ENCODE measurements around the gene ADORA1. TPM values are rescaled to one million over a fixed set of nuclear protein-coding genes. Genes with fewer than 3 reads are reported as not detected.

The ADORA1 gene
- total and polyA plus RNA-seq, 4 donors = 0.71 to 2.5 TPM; not detected in 2

Other genes with a start within 250 kb of the ADORA1 start
- gene RABIF, start 238.6 kb upstream of the ADORA1 start, total RNA-seq = 1 to 10 TPM; 7.3 to 7.5 TPM
- gene RABIF, start 238.6 kb upstream of the ADORA1 start, polyA plus RNA-seq = 1 to 10 TPM; 4.0 to 5.9 TPM
- gene KLHL12, start 200.5 kb upstream of the ADORA1 start, total RNA-seq = 10 to 100 TPM; 15.9 to 17.9 TPM
- 10 to 100 TPM; 12.6 to 13.6 TPM for gene KLHL12, start 200.5 kb upstream of the ADORA1 start, polyA plus RNA-seq
- 10 to 100 TPM; 55.2 to 61.3 TPM for gene ADIPOR1, start 169.4 kb upstream of the ADORA1 start, total RNA-seq
- gene ADIPOR1, start 169.4 kb upstream of the ADORA1 start, polyA plus RNA-seq = 10 to 100 TPM; 66.2 to 72.4 TPM
- gene CYB5R1, start 160.5 kb upstream of the ADORA1 start, total RNA-seq = 10 to 100 TPM; 41.5 to 53.1 TPM
- gene CYB5R1, start 160.5 kb upstream of the ADORA1 start, polyA plus RNA-seq = 10 to 100 TPM; 33.2 to 76.0 TPM
- 10 to 100 TPM; 43.9 to 47.7 TPM for gene TMEM183A, start 120.4 kb upstream of the ADORA1 start, total RNA-seq
- gene TMEM183A, start 120.4 kb upstream of the ADORA1 start, polyA plus RNA-seq = 10 to 100 TPM; 46.9 to 55.7 TPM
- 10 to 100 TPM; 20.2 to 22.7 TPM for gene PPFIA4, start 101.2 kb upstream of the ADORA1 start, total RNA-seq
- gene PPFIA4, start 101.2 kb upstream of the ADORA1 start, polyA plus RNA-seq = 1 to 10 TPM; 3.3 to 5.9 TPM
- gene MYOG, start 41.7 kb upstream of the ADORA1 start, total RNA-seq = not detected
- not detected for gene MYOG, start 41.7 kb upstream of the ADORA1 start, polyA plus RNA-seq
- not detected for gene MYBPH, start 48.1 kb downstream of the ADORA1 start, total RNA-seq
- not detected for gene MYBPH, start 48.1 kb downstream of the ADORA1 start, polyA plus RNA-seq
- gene CHI3L1, start 59.0 kb downstream of the ADORA1 start, total RNA-seq = 10 to 100 TPM; 17.8 to 34.2 TPM
- 1 to 10 TPM in 1 of 2 donors, under 1 TPM in 1; 0.87 to 5.4 TPM for gene CHI3L1, start 59.0 kb downstream of the ADORA1 start, polyA plus RNA-seq
- gene CHIT1, start 101.9 kb downstream of the ADORA1 start, total RNA-seq = 1 to 10 TPM; 1.3 to 2.2 TPM
- gene CHIT1, start 101.9 kb downstream of the ADORA1 start, polyA plus RNA-seq = 10 to 100 TPM in 1 of 2 donors, under 1 TPM in 1; 0.56 to 16.4 TPM
- 100 to 1,000 TPM in 1 of 2 donors, 10 to 100 TPM in 1; 51.6 to 302 TPM for gene BTG2, start 177.8 kb downstream of the ADORA1 start, total RNA-seq
- 100 to 1,000 TPM in 1 of 2 donors, 10 to 100 TPM in 1; 36.2 to 117 TPM for gene BTG2, start 177.8 kb downstream of the ADORA1 start, polyA plus RNA-seq
- 100 to 1,000 TPM; 204 to 353 TPM for gene FMOD, start 223.4 kb downstream of the ADORA1 start, total RNA-seq
- 100 to 1,000 TPM; 159 to 177 TPM for gene FMOD, start 223.4 kb downstream of the ADORA1 start, polyA plus RNA-seq

Measured in aorta (tissue), 4 donors.